SJSA1 (cell line): ENCODE results near the gene TREH. TPM values are rescaled to one million over a fixed set of nuclear protein-coding genes. Genes with fewer than 3 reads are reported as not detected.
"Not testable (repeated sequence)": the region's sequence is repeated elsewhere in the genome, so short reads cannot be mapped to it uniquely, and the experiment has no call there.

ENCODE experiments used
- DNase-seq, 2 experiments: peaks; one replicate each; pipeline ENCODE4 v3.0.0-alpha.2; 2015 to 2020; ENCODE audit warnings: low spot score in 2 of 2, low read depth in 1 of 2
- H3K27ac ChIP-seq: fragments of 250-450 bp; sonication (Bioruptor Pico); 2 replicates; pipeline ENCODE4 v1.5.1; 2020; ENCODE audit warnings: mild to moderate bottlenecking, moderate library complexity
- H3K27me3 ChIP-seq: fragments of 250-450 bp; sonication (Bioruptor Pico); replicated peaks from 2 replicates; pipeline ENCODE4 v1.5.1; 2020; ENCODE audit warnings: mild to moderate bottlenecking, moderate library complexity
- H3K36me3 ChIP-seq: fragments of 250-450 bp; sonication (Bioruptor Pico); 2 replicates; pipeline ENCODE4 v1.5.1; 2020; ENCODE audit warnings: mild to moderate bottlenecking
- H3K4me1 ChIP-seq: fragments of 250-450 bp; sonication (Bioruptor Pico); replicated peaks from 2 replicates; pipeline ENCODE4 v1.6.1; 2021; ENCODE audit warnings: mild to moderate bottlenecking
- H3K4me3 ChIP-seq: fragments of 250-450 bp; sonication (Bioruptor Pico); 2 replicates; pipeline ENCODE4 v1.5.1; 2020; ENCODE audit warnings: mild to moderate bottlenecking
- H3K9me3 ChIP-seq: fragments of 250-450 bp; sonication (Bioruptor Pico); replicated peaks from 2 replicates; pipeline ENCODE4 v1.5.1; 2020; ENCODE audit warnings: mild to moderate bottlenecking
- total RNA-seq: library from RNA; depleted of rRNA; stranded (reverse); fragments of >200 nt; shearing (Covaris generic); gene quantifications from 2 replicates; pipeline ENCODE4 v1.2.3, GENCODE V29; 2014; rRNA removed

TREH gene, protein sequence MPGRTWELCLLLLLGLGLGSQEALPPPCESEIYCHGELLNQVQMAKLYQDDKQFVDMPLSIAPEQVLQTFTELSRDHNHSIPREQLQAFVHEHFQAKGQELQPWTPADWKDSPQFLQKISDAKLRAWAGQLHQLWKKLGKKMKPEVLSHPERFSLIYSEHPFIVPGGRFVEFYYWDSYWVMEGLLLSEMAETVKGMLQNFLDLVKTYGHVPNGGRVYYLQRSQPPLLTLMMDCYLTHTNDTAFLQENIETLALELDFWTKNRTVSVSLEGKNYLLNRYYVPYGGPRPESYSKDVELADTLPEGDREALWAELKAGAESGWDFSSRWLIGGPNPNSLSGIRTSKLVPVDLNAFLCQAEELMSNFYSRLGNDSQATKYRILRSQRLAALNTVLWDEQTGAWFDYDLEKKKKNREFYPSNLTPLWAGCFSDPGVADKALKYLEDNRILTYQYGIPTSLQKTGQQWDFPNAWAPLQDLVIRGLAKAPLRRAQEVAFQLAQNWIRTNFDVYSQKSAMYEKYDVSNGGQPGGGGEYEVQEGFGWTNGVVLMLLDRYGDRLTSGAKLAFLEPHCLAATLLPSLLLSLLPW
- total RNA-seq, result not detected in 2 replicates

DNA sequence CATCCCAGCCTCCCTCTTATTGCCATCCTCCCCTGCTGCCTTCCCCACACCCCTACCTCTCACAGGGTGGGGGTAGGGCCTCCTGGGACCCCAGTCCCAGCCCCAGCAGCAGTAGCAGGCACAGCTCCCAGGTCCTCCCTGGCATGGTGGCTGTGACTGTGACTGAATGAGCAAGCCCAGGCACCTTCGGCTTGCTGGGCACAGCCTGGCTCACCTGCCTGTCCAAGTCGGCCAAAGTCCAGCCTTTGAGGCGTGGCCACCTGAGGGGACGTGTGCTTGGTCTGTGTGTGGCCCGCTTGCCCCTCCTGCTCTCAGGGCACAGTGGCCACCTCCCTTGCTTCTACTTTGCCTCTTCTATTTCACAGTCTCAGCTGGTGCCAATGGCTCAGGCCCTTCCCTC is at the start of gene TREH:
TSS of gene TREH (minus strand) at position 168 of the 400 bp plus-strand sequence. CDS start at position 145, 23 bp downstream.
- no peak for DNase-seq

DNA sequence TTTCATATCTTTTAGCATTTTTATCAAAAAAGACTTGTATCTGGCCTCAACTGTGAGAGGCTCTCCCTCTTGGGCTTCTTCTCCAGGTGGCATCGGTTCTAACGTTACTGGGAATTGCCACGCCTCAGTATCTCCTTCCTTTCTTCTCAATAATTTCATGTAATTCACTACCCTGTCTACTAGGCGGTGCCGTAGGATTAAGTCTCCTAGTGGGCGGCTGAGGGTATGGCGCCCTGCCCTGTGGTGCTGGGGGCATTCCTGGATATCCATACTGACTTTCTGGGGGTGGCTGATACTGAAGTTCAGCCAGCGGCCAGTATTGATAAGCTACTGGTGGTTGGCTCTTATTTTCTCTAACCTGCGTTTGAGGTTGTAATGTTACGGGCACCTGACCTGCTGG is 48.7 kb upstream of the TREH start:
- H3K4me1 ChIP-seq, H3K27me3 ChIP-seq, H3K27ac ChIP-seq, H3K36me3 ChIP-seq, DNase-seq, H3K4me3 ChIP-seq, H3K9me3 ChIP-seq: not testable (repeated sequence)

More for the DNA sequence above, at the start of gene TREH:
- Histone ChIP-seq H3K9me3 (no peaks in the 10 kb centered on the region), H3K27me3 (no peaks in the 10 kb centered on the region), H3K36me3 (no peaks in the 10 kb centered on the region), H3K27ac (no peak within 1 kb of the TSS), H3K4me3 (no peak within 1 kb of the TSS), H3K4me1 (no peaks in the 10 kb centered on the region)

DNA sequence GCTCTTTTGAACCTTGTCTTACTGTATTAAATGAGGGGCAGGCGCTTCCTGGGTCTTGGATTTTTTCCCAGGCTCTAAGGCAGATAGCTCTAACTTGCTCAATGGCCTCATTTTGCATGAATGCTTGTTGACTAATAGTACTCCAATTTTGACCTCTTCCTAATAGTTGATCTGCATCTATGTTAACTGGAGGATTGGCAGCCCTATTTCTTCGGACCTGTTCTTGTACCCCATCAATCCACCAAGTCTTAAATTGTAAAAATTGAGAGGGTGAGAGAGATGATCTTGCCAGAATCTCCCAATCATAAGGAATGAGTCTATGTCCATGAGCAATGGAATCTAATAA is 48.2 kb upstream of the TREH start:
- H3K27ac ChIP-seq, H3K4me1 ChIP-seq, H3K4me3 ChIP-seq, H3K27me3 ChIP-seq, DNase-seq, H3K36me3 ChIP-seq, H3K9me3 ChIP-seq: not testable (repeated sequence)

DNA sequence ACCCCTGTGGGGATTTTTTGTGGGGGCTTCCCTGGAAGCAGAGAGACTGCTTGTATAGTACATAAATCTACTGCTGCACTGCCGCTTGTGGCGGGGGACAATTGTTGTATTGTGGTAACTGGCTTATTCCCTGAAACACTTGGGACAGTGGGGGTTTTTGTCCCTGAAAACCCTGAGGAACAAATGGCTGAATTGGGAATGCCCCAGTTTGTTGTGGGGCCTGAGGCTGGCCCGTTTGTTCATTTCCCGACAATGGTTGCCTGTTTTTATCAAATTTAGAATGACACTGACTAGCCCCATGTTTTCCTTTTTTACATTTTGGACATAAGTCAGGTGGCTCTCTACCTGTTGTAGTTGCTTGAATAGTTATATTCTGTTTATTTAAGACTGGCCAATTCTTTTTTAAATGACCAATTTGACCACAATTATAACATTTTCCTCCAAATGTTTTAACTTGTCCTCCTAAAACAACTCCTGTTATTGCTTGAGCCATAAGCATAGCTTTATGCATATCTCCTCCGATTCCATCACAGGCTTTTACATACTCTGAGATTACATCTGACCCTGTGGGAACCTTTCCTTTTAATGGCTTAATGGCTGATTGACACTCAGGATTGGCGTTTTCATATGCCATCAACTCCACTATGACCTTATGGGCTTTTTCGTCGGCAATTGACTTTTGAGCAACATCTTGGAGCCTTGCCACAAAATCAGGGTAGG is 47.7 kb upstream of the TREH start:
- H3K27me3 ChIP-seq, DNase-seq, H3K4me1 ChIP-seq, H3K4me3 ChIP-seq, H3K27ac ChIP-seq, H3K9me3 ChIP-seq, H3K36me3 ChIP-seq: not testable (repeated sequence)

DNA sequence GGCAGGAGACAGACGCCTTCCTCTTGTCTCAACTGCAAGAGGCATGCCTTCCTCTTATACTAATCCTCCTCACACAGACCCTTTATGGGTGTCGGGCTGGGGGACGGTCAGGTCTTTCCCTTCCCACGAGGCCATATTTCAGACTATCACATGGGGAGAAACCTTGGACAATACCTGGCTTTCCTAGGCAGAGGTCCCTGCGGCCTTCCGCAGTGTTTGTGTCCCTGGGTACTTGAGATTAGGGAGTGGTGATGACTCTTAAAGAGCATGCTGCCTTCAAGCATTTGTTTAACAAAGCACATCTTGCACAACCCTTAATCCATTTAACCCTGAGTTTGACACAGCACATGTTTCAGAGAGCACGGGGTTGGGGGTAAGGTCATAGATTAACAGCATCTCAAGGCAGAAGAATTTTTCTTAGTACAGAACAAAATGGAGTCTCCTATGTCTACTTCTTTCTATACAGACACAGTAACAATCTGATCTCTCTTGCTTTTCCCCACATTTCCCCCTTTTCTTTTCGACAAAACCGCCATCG is 42.1 kb upstream of the TREH start:
- not testable (repeated sequence) for H3K27ac ChIP-seq, DNase-seq, H3K4me1 ChIP-seq, H3K36me3 ChIP-seq, H3K9me3 ChIP-seq, H3K27me3 ChIP-seq, H3K4me3 ChIP-seq

DNA sequence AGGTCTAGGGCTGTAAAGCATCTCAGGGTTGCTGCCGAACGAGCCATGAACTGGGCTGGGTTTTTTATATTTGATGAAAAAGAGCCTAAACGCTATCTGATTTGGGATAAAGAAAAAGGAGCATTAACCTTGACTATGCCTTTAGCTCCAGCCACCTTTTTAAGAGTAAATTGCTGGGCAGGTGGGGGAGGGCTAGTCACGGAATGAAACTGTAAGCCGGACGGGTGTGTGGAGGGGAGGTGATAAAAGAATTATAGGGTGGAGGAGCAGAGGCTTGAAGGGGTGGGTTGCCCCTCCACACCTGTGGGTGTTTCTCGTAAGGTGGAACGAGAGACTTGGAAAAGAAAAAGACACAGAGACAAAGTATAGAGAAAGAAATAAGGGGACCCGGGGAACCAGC is 41.3 kb upstream of the TREH start:
- not testable (repeated sequence) for H3K9me3 ChIP-seq, H3K4me1 ChIP-seq, H3K4me3 ChIP-seq, H3K27me3 ChIP-seq, DNase-seq, H3K36me3 ChIP-seq, H3K27ac ChIP-seq

DNA sequence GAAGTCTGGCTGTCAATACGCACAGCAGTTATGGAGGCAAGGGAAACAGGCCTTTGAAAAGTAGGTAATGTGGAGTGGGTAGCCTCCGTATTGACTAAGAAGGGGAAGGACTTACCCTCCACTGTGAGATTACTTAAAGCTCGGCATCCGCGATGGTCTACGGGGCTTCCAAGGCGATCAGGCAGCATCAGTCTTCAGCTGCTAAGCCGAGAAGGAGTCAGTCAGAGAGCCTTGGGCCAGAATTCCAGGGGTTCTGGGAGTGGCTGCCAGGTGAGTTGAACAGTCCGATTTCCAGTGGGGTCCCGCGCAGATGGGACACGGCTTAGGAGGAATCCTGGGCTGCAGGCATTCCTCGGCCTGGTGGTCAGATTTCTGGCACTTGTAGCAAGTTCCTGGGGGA is 40.6 kb upstream of the TREH start:
- DNase-seq, H3K9me3 ChIP-seq, H3K27me3 ChIP-seq, H3K4me1 ChIP-seq, H3K27ac ChIP-seq, H3K36me3 ChIP-seq, H3K4me3 ChIP-seq: not testable (repeated sequence)

DNA sequence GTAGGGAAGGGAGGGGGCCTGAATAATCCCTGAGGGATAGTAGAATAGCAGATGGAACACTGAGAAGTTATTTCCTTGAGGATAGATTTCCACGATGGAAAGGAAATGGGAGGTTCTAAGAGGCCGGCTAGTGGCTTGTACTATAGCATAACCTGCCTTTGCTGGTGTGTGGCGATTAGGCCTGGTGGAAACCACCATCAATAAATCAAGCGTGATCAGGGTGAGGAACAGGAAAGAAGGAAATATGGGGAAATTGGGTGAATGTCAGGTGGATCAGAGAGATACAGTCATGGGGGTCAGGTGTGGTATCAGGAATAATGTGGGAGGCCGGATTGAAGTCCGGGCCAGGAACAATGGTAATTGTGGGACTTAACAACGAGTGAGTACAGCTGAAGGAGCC is 39.1 kb upstream of the TREH start:
- not testable (repeated sequence) for H3K36me3 ChIP-seq, H3K4me1 ChIP-seq, H3K27me3 ChIP-seq, H3K4me3 ChIP-seq, DNase-seq, H3K27ac ChIP-seq, H3K9me3 ChIP-seq

DNA sequence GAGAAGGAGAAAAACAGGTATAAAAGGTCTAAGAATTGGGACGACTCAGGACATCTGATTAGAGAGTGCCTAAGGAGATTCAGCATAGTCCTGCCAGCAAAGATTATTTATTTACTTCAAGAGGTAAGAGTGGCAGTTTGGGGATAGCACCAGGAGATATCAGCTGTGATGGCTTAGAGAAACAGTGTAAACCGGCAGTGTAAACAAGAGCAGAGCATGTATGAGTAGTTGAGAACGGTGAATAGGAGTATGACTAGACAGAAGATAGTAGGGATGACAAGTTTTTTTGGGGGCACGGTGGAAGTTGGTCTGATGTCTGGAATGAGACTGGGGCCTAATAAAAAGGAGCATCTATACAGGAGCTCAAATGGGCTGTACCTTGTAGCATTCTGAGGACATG is 38.3 kb upstream of the TREH start:
- not testable (repeated sequence) for H3K27ac ChIP-seq, H3K36me3 ChIP-seq, H3K27me3 ChIP-seq, DNase-seq, H3K9me3 ChIP-seq, H3K4me1 ChIP-seq, H3K4me3 ChIP-seq

DNA sequence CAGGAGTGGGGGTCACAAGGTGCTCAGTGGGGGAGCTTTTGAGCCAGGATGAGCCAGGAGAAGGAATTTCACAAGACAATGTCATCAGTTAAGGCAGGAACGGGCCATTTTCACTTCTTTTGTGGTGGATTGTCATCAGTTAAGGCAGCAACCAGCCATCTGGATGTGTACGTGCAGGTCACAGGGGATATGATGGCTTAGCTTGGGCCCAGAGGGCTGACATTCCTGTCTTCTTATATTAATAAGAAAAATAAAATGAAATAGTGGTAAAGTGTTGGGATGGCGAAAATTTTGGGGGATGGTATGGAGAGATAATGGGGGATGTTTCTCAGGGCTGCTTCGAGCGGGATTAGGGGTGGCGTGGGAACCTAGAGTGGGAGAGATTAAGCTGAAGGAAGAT is 37.8 kb upstream of the TREH start:
- not testable (repeated sequence) for DNase-seq, H3K4me1 ChIP-seq, H3K9me3 ChIP-seq, H3K4me3 ChIP-seq, H3K27ac ChIP-seq, H3K36me3 ChIP-seq, H3K27me3 ChIP-seq

DNA sequence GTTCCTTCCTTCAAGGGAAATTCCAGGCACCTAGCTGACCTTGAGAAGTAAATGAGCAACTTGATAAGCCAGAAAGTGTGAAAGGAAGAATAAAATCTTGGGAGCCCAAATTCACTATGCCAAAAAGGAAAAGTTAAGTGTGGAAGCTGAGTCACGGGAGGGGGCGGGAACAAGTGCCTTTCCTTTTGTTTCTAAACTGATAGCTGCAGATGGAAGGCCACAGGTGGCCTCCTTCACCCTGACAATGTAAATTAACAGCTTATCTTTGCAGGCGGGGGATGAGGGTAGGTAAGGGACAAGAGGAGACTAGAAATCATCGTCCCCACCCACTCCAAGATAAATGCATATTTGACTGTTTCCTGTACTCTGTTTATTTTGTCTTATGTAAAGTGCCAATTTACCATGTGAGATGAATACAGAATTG is 36.4 kb upstream of the TREH start:
- peak in 1 of 2 experiments; percentile 1 for DNase-seq
- H3K27me3 ChIP-seq, result no peaks in the 10 kb centered on the region
- H3K27ac ChIP-seq, result no peak overlapping the region
- H3K9me3 ChIP-seq, result no peaks in the 10 kb centered on the region
- H3K4me1 ChIP-seq, result no peaks in the 10 kb centered on the region
- no peaks in the 10 kb centered on the region for H3K36me3 ChIP-seq
- no peak overlapping the region for H3K4me3 ChIP-seq

DNA sequence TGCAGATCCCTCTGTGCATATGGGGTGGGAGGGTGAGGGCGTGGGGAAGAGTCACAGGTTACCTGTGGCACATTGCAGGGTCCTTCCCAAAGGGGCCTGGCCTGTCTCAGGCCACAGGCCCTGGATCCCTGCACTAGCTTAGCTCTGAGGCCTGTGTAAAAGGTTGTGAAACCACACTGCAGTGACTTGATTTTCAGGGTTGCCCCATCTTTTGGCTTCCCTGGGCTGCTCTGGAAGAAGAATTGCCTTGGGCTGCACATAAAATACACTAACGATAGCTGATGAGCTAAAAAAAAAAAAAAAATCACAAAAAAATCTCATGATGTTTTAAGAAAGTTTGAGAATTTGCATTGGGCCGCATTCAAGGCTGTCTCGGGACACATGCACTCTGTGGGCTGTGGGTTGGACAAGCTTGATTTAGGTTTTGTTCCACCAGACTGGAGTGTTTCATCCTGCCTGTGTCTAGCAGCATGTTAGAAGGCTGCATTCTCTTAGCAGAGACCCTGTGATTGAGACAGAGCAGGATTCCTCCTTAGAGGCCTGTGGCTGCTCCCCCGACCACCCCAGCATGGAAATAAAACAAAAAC is 35.9 kb upstream of the TREH start:
- Histone ChIP-seq H3K4me1 (no peaks in the 10 kb centered on the region), H3K27me3 (no peaks in the 10 kb centered on the region), H3K4me3 (no peak overlapping the region), H3K36me3 (no peaks in the 10 kb centered on the region), H3K9me3 (no peaks in the 10 kb centered on the region), H3K27ac (no peak overlapping the region)
- peak in 1 of 2 experiments; percentile 2 for DNase-seq

DNA sequence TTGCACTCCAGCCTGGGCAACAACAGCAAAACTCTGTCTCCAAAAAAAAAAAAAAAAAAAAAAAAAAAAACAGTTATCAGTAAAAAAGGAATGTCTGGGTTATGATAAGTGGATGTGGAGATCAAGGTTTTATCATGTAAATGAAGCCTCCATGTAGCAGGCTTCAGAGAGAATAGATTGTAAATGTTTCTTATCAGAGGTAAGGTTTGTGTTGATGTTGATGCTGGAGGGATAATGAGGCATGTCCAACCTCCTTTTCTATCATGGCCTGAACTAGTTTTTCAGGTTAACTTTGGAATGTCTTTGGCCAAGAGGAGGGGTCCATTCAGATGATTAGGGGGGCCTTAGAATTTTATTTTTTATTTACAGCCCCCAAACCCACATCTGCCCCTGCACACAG is 35.4 kb upstream of the TREH start:
- H3K27ac ChIP-seq, result no peak overlapping the region
- H3K27me3 ChIP-seq, result no peaks in the 10 kb centered on the region
- no peaks in the 10 kb centered on the region for H3K4me1 ChIP-seq
- no peak for DNase-seq
- H3K9me3 ChIP-seq, result no peaks in the 10 kb centered on the region
- H3K36me3 ChIP-seq, result no peaks in the 10 kb centered on the region
- H3K4me3 ChIP-seq, result no peak overlapping the region

DNA sequence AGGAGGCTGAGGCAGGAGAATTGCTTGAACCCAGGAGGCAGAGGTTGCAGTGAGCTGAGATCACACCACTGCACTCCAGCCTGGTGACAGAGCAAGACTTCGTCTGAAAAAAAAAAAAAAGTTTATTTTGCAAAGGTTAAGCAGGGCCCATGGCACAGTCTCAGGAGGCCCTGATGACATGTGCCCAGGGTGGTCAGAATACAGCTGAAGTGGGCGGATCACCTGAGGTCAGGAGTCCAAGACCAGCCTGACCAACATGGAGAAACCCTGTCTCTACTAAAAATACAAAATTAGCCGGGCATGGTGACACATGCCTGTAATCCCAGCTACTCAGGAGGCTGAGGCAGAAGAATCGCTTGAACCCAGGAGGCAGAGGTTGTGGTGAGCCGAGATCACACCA is 35.0 kb upstream of the TREH start:
- not testable (repeated sequence) for H3K27ac ChIP-seq, H3K4me1 ChIP-seq, H3K36me3 ChIP-seq, DNase-seq, H3K27me3 ChIP-seq, H3K4me3 ChIP-seq, H3K9me3 ChIP-seq
